Adrenal gland (tissue), 5 donors: ENCODE results near the gene ZNF827.

Source experiments
- CTCF ChIP-seq, 6 experiments: fragments of 450-650 bp in 4 of 6; fragments of 200-600 bp in 2 of 6; sonication (generic) in 1 of 6; IDR thresholded peaks; 1 replicate in 5 of 6; 2 replicates in 1 of 6; pipeline versions ENCODE4 v1.5.1 to v1.8.0; 2016 to 2021; ENCODE audit warnings: antibody characterized with exemption in 6 of 6, mild to moderate bottlenecking in 2 of 6, moderate library complexity in 1 of 6
- POLR2A ChIP-seq, 2 donors: fragments of 450-650 bp; IDR thresholded peaks; one replicate each; pipeline ENCODE4 v1.6.1; 2017; ENCODE audit warnings: antibody characterized with exemption in 2 of 2, mild to moderate bottlenecking in 2 of 2, moderate library complexity in 1 of 2
- donor health status: DM: no; HTN: no; CAD: no.

- TF ChIP-seq POLR2A (IDR thresholded peaks at IDR 0.05) (no peak), CTCF (IDR thresholded peaks at IDR 0.05) (no peak)
These were observed 67.4 kb downstream of the ZNF827 start for GRCh38 chr4:145871209-145871608.
